GM21528 (cell line): ENCODE data around the gene XRCC3.

Experiments used
- ATAC-seq: cut with Tn5 transposase; IDR thresholded peaks from one replicate; pipeline ENCODE4 v1.9.1; 2021; ENCODE audit warnings: mild to moderate bottlenecking, moderate library complexity; ENCODE audit not compliant: unreplicated experiment, low FRiP score

The XRCC3 gene

GRCh38 chr14:103696466-103697071 lies 18.7 kb downstream of the XRCC3 start:
- no peak for ATAC-seq

- ATAC-seq, result no peak
Measured at GRCh38 chr14:103696070-103696402, 19.2 kb downstream of the XRCC3 start.

GRCh38 chr14:103695296-103696069 lies 19.8 kb downstream of the XRCC3 start:
- ATAC-seq, result no peak

- ATAC-seq, result no peak
Measured at GRCh38 chr14:103694572-103695026, 20.7 kb downstream of the XRCC3 start.

- ATAC-seq, result no peak
Measured at GRCh38 chr14:103693515-103693914, 21.7 kb downstream of the XRCC3 start.

- no peak for ATAC-seq
Measured at GRCh38 chr14:103692871-103693270, 22.4 kb downstream of the XRCC3 start.

DNA sequence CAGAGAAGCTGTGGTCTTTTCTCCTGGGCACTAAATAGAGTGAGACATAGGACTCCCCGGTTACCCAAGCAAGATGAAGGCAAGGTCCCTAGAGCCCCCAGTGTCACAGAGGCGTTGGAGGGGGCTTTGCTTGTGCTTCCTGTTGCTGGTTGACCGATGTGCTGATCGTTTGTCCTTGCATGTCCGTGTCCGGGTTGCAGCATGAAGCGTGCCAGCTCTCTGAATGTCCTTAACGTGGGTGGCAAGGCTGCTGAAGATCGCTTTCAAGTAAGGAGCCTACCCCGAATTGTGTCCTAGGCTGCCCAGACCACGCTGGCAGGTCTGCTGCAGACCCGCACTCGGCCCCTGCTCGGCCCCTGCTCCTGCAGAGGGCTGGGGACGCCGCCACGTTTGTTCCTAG lies 23.1 kb downstream of the XRCC3 start:
- ATAC-seq, result peak; percentile 7

DNA sequence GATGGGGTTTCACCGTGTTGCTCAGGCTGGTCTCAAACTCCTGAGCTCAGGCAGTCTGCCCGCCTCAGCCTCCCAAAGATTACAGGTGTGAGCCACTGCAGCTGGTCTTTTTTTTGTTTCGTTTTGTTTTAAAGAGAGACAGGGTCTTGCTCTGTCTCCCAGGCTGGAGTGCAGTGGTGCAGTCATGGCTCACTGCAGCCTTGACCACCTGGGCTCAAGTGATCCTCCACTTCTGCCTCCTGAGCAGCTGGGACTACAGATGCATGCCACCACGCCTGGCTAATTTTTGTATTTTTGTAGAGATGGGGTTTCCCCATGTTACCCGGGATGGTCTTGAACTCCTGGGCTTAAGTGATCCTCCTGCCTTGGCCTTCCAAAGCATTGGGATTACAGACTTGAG lies 23.6 kb downstream of the XRCC3 start:
- peak; percentile 51 for ATAC-seq

GRCh38 chr14:103690332-103690731 lies 24.9 kb downstream of the XRCC3 start:
- no peak for ATAC-seq

- peak; percentile 70 for ATAC-seq
Measured at GRCh38 chr14:103688906-103689902, 26.0 kb downstream of the XRCC3 start.

DNA sequence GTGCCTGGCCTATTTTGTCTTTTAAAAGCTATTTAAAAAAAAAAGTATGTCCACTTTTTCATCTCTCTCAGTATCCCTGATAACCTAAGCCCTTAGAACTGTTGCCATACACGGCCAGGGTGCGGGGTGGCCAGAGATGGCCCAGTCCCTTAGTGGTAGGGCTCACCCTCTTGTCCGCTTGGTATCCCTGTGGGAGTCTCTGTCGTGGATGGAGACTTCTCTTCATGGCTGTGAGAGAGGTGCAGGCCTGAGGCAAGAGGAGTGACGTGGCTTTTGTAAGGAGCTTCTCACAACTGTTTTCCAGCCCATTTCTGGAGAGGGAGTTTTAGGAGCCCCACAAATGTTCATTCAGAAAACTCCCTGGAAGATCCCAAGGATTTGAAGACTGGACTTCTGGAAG lies 26.8 kb downstream of the XRCC3 start:
- ATAC-seq, result no peak

- no peak for ATAC-seq
Measured at GRCh38 chr14:103687712-103688111, 27.5 kb downstream of the XRCC3 start.

GRCh38 chr14:103686831-103687485 lies 28.3 kb downstream of the XRCC3 start:
- no peak for ATAC-seq

- no peak for ATAC-seq
Measured at GRCh38 chr14:103685276-103686211, 29.7 kb downstream of the XRCC3 start.

DNA sequence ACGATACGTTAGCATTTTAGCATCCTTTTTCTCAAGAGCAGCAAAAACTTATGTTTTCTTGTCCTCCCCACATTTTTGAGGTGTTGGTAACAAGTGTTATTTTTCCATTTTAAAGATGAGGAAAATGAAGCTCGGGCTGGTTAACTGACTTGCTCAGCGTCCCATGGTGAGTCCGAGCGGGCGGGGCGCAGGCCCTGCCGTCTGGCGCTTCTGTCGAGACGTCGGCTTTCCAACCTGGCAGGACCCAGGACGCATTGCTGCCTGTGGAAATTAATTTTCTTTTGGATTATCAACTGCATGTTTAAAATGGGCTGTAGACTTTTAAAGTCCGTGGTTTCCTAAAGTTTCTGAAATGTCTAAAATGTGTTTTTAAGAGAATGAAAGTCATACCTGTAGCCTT lies 30.4 kb downstream of the XRCC3 start:
- no peak for ATAC-seq

DNA sequence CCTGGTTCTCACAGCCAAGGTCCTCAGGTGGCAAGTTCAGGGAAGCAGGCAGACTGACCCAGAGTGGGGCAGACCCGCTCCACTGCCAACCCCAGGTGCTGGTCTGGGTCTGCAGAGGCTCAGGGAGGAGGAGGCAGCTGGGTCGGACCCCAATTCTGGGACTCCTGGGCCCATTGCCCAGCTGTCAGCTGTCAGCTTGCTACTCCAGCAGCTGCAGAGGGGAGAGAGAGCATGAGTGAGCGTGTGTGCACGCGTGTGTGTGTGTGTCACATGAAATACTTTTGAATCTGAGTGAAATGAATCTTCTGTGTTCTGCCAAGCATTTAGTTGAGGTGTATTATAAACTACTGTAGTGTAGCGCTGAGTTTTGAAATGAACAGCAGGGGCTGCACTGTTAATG lies 30.8 kb downstream of the XRCC3 start:
- no peak for ATAC-seq

DNA sequence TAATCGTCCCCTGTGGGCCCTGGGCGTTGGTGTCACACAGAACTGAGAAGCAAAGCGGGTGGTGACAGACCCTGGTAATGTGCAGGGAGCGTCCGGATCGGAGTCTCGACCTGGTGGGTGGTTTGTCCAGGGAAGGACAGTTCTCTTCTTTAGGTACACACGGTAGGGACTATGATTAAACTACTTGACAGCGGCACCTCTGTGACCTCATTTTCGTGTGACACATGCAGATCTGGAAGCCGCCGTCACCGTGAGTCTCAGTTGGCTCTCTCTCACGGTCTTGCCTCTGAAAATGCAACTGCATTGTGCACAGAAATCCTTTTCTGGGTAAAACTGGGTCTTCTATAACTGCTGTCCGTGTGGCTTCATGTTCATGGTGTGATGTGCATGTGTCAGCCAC lies 32.1 kb downstream of the XRCC3 start:
- ATAC-seq, result no peak

GRCh38 chr14:103680491-103681231 lies 34.6 kb downstream of the XRCC3 start:
- ATAC-seq, result no peak

DNA sequence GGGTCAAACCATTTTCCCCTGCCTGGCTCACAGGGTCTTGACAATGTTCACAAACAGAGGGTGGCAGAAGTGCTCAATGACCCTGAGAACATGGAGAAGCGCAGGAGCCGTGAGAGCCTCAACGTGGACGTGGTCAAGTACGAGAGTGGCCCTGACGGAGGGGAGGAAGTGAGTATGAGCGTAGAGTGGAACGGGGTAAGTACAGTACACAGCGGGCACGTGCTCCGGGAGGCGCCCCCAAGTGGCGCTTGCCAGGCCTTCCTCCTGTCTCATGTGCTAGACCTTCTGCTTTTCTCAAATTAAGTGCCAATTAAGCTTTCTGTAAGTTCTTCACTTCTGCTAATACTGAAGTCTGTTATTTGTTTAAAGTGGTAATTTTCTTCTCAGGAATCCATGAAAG lies 35.9 kb downstream of the XRCC3 start:
- ATAC-seq, result peak; percentile 66
